Measurements from ENCODE around the gene ZNF236. TPM values are rescaled to one million over a fixed set of nuclear protein-coding genes. Genes with fewer than 3 reads are reported as not detected.

The ZNF236 gene
- total and polyA plus RNA-seq, 2 experiments from 2014 or later, result 7.4 to 8.2 TPM

GRCh38 chr18:76785872-76786271, 36.5 kb upstream of the ZNF236 start:
- Histone ChIP-seq H3K9me2 (replicated peaks; ENCODE audit: insufficient read depth) (no peaks in the 10 kb centered on the region), H4K20me1 (ENCODE audit: insufficient read depth, poor library complexity, severe bottlenecking) (no peaks in the 10 kb centered on the region), H3K4me3 (no peak overlapping the region), H3K36me3 (replicated peaks; ENCODE audit: insufficient read depth, low read depth) (no peaks in the 10 kb centered on the region), H2AFZ (no peak overlapping the region), H3K4me1 (ENCODE audit: insufficient read depth) (no peaks in the 10 kb centered on the region), H3K27ac (no peak overlapping the region), H3K4me2 (no peak overlapping the region), H3K79me2 (no peaks in the 10 kb centered on the region), H3K9me3 (ENCODE audit: low read depth) (no peaks in the 10 kb centered on the region), H3K27me3 (no peaks in the 10 kb centered on the region)
- 91% methylated on average over 6 of the region's 6 CpGs for WGBS (ENCODE audit: low lambda C conversion rate, missing lambda C conversion rate)
- no peak for DNase-seq (ENCODE audit: low spot score)
- TF ChIP-seq EZH2 (IDR thresholded peaks at IDR 0.05; ENCODE audit: borderline replicate concordance) (no peak), CTCF (IDR thresholded peaks at IDR 0.05; ENCODE audit: poor library complexity) (no peak), EZH2phosphoT487 (IDR thresholded peaks at IDR 0.05; ENCODE audit: low read depth, severe bottlenecking, unreplicated experiment) (no peak)

- DNase-seq (ENCODE audit: low spot score), result no peak
- no peak overlapping the region for H3K4me3 ChIP-seq
- no peaks in the 10 kb centered on the region for H3K4me1 ChIP-seq (ENCODE audit: insufficient read depth)
- H3K27me3 ChIP-seq, result no peaks in the 10 kb centered on the region
- no peaks in the 10 kb centered on the region for H3K9me3 ChIP-seq (ENCODE audit: low read depth)
- H3K36me3 ChIP-seq (replicated peaks; ENCODE audit: insufficient read depth, low read depth), result no peaks in the 10 kb centered on the region
- no peak overlapping the region for H3K27ac ChIP-seq
- no peak for TF ChIP-seq CTCF (IDR thresholded peaks at IDR 0.05; ENCODE audit: poor library complexity)
- no peak for TF ChIP-seq EZH2 (IDR thresholded peaks at IDR 0.05; ENCODE audit: borderline replicate concordance)
- TF ChIP-seq EZH2phosphoT487 (IDR thresholded peaks at IDR 0.05; ENCODE audit: low read depth, severe bottlenecking, unreplicated experiment), result no peak
- H4K20me1 ChIP-seq (ENCODE audit: insufficient read depth, poor library complexity, severe bottlenecking), result no peaks in the 10 kb centered on the region
- no peak overlapping the region for H3K4me2 ChIP-seq
- no peak overlapping the region for H2AFZ ChIP-seq
- H3K79me2 ChIP-seq, result no peaks in the 10 kb centered on the region
- no peaks in the 10 kb centered on the region for H3K9me2 ChIP-seq (replicated peaks; ENCODE audit: insufficient read depth)
- WGBS (ENCODE audit: low lambda C conversion rate, missing lambda C conversion rate), result 91% methylated on average over 29 of the region's 36 CpGs
Measured at GRCh38 chr18:76788571-76789317, 33.6 kb upstream of the ZNF236 start.

- H3K27ac ChIP-seq, result no peak overlapping the region
- no peak overlapping the region for H2AFZ ChIP-seq
- H3K36me3 ChIP-seq (replicated peaks; ENCODE audit: insufficient read depth, low read depth), result no peaks in the 10 kb centered on the region
- no peaks in the 10 kb centered on the region for H3K9me3 ChIP-seq (ENCODE audit: low read depth)
- no peaks in the 10 kb centered on the region for H3K27me3 ChIP-seq
- DNase-seq (ENCODE audit: low spot score), result no peak
- no peak overlapping the region for H3K4me2 ChIP-seq
- 93% methylated on average over 12 of the region's 12 CpGs for WGBS (ENCODE audit: low lambda C conversion rate, missing lambda C conversion rate)
- no peaks in the 10 kb centered on the region for H3K4me1 ChIP-seq (ENCODE audit: insufficient read depth)
- no peak for TF ChIP-seq EZH2phosphoT487 (IDR thresholded peaks at IDR 0.05; ENCODE audit: low read depth, severe bottlenecking, unreplicated experiment)
- no peak for TF ChIP-seq CTCF (IDR thresholded peaks at IDR 0.05; ENCODE audit: poor library complexity)
- TF ChIP-seq EZH2 (IDR thresholded peaks at IDR 0.05; ENCODE audit: borderline replicate concordance), result no peak
- no peaks in the 10 kb centered on the region for H3K79me2 ChIP-seq
- no peak overlapping the region for H3K4me3 ChIP-seq
- H4K20me1 ChIP-seq (ENCODE audit: insufficient read depth, poor library complexity, severe bottlenecking), result no peaks in the 10 kb centered on the region
- no peaks in the 10 kb centered on the region for H3K9me2 ChIP-seq (replicated peaks; ENCODE audit: insufficient read depth)
Measured at GRCh38 chr18:76791106-76791505, 31.3 kb upstream of the ZNF236 start.
